H1 (cell line): ENCODE data around the gene PSORS1C1. TPM values are rescaled to one million over a fixed set of nuclear protein-coding genes. Genes with fewer than 3 reads are reported as not detected.

Source experiments
- CTCF ChIA-PET: fragments of 300-600 bp; sonication (Branson Sonifier 250); formaldehyde crosslinking; loops from one replicate; lab custom pipeline; 2021; ENCODE audit not compliant: partially characterized antibody; lab: Charles Lee
- POLR2A ChIA-PET: fragments of 300-600 bp; sonication (Branson Sonifier 250); formaldehyde crosslinking; loops from one replicate; lab custom pipeline; 2021; ENCODE audit warnings: inconsistent platforms; ENCODE audit not compliant: partially characterized antibody; lab: Charles Lee
- DNase-seq, 2 experiments: peaks; one replicate each; pipeline versions ENCODE4 v3.0.0 to v3.0.0-alpha.2; 2010 to 2022; ENCODE audit warnings: low spot score in 2 of 2, low read depth in 1 of 2, mixed read lengths in 1 of 2
- FAIRE-seq: peaks from 2 replicates; lab custom pipeline; 2011; peaks lifted over from hg19 to GRCh38; lab: Jason Lieb, UNC
- H2AFZ ChIP-seq: 2 replicates; pipeline ENCODE4 v1.8.1; 2012; ENCODE audit warnings: low read length, inconsistent platforms
- H2AK5ac ChIP-seq: 2 replicates; pipeline ENCODE4 v1.6.1; 2013; ENCODE audit warnings: low read depth, low read length
- H2BK120ac ChIP-seq: replicated peaks from 2 replicates; pipeline ENCODE3; 2013; ENCODE audit warnings: low read depth, low read length, inconsistent platforms
- H2BK12ac ChIP-seq: 2 replicates; pipeline ENCODE4 v1.6.1; 2013; ENCODE audit warnings: low read depth, low read length
- H2BK15ac ChIP-seq: 2 replicates; pipeline ENCODE4 v1.6.1; 2013; ENCODE audit warnings: low read length
- H2BK20ac ChIP-seq: 2 replicates; pipeline ENCODE4 v1.6.1; 2013; ENCODE audit warnings: low read length
- H2BK5ac ChIP-seq: 2 replicates; pipeline ENCODE4 v1.6.1; 2013; ENCODE audit warnings: low read depth, low read length
- H3K14ac ChIP-seq: 2 replicates; pipeline ENCODE4 v1.6.1; 2013; ENCODE audit warnings: inconsistent platforms; ENCODE audit not compliant: insufficient read length
- H3K18ac ChIP-seq: 2 replicates; pipeline ENCODE4 v1.6.1; 2013; ENCODE audit warnings: low read length; ENCODE audit errors: extremely low read depth
- H3K23ac ChIP-seq: 2 replicates; pipeline ENCODE4 v1.6.1; 2013; ENCODE audit warnings: inconsistent platforms; ENCODE audit not compliant: insufficient read length
- H3K23me2 ChIP-seq: 2 replicates; pipeline ENCODE4 v1.6.1; 2013; ENCODE audit warnings: low read depth, low read length
- H3K27ac ChIP-seq: 2 replicates; pipeline ENCODE4 v1.6.1; 2011; ENCODE audit warnings: low read depth, low read length, inconsistent platforms
- H3K27me3 ChIP-seq, 4 experiments: replicated peaks in 1 of 4; 1 replicate in 1 of 4; 2 replicates in 3 of 4; pipeline versions ENCODE4 v1.6.1 to v1.8.1; 2011 to 2013; ENCODE audit warnings: low read length in 3 of 4, mild to moderate bottlenecking in 3 of 4, inconsistent platforms in 2 of 4, mixed read lengths in 2 of 4, moderate library complexity in 1 of 4; ENCODE audit not compliant: control insufficient read depth in 3 of 4, insufficient read depth in 3 of 4; ENCODE audit errors: extremely low read depth in 1 of 4
- H3K36me3 ChIP-seq, 4 experiments: 2 replicates each; pipeline versions ENCODE4 v1.6.1 to v1.8.1; 2011 to 2013; ENCODE audit warnings: mild to moderate bottlenecking in 4 of 4, low read length in 3 of 4, moderate library complexity in 2 of 4, control low read depth in 1 of 4, inconsistent platforms in 1 of 4; ENCODE audit not compliant: insufficient read depth in 4 of 4, control insufficient read depth in 2 of 4
- H3K4ac ChIP-seq: replicated peaks from 2 replicates; pipeline ENCODE3; 2013; ENCODE audit warnings: low read length, low read depth, mixed read lengths, inconsistent platforms; ENCODE audit not compliant: insufficient read length
- H3K4me1 ChIP-seq, 4 experiments: replicated peaks in 1 of 4; 1 replicate in 1 of 4; 2 replicates in 3 of 4; pipeline versions ENCODE4 v1.6.1 to v1.8.1; 2011 to 2013; ENCODE audit warnings: low read length in 3 of 4, inconsistent platforms in 2 of 4, mixed read lengths in 1 of 4; ENCODE audit not compliant: insufficient read depth in 4 of 4, control insufficient read depth in 3 of 4
- H3K4me2 ChIP-seq, 2 experiments: 2 replicates each; pipeline versions ENCODE4 v1.6.1 to v1.8.1; 2011 to 2013; ENCODE audit warnings: low read depth in 2 of 2, low read length in 2 of 2, control low read depth in 1 of 2, inconsistent platforms in 1 of 2, mild to moderate bottlenecking in 1 of 2; ENCODE audit not compliant: insufficient read depth in 1 of 2
- H3K4me3 ChIP-seq, 4 experiments: fragments of 200-600, 300-600 bp in 1 of 4; sonication (generic), shearing (Covaris generic), sonication (Bioruptor Twin) in 1 of 4; 2 replicates each; pipeline versions ENCODE4 v1.5.1 to v1.8.1; 2011 to 2016; ENCODE audit warnings: low read length in 4 of 4, low read depth in 3 of 4, control low read depth in 2 of 4, inconsistent platforms in 2 of 4, mild to moderate bottlenecking in 2 of 4, mixed read lengths in 1 of 4, moderate library complexity in 1 of 4; ENCODE audit not compliant: insufficient read depth in 2 of 4; ENCODE audit errors: extremely low read depth in 1 of 4
- H3K56ac ChIP-seq: replicated peaks from 2 replicates; pipeline ENCODE3; 2013; ENCODE audit warnings: low read depth, mild to moderate bottlenecking, mixed read lengths, low read length, inconsistent platforms; ENCODE audit not compliant: insufficient read length
- H3K79me1 ChIP-seq: 2 replicates; pipeline ENCODE4 v1.6.1; 2013; ENCODE audit warnings: low read depth, low read length, control low read depth
- H3K79me2 ChIP-seq, 2 experiments: 2 replicates each; pipeline versions ENCODE4 v1.6.1 to v1.8.1; 2012 to 2013; ENCODE audit warnings: low read length in 2 of 2, mild to moderate bottlenecking in 2 of 2, inconsistent platforms in 1 of 2; ENCODE audit not compliant: insufficient read depth in 2 of 2, control insufficient read depth in 1 of 2
- H3K9ac ChIP-seq, 4 experiments: replicated peaks in 1 of 4; 1 replicate in 1 of 4; 2 replicates in 3 of 4; pipeline versions ENCODE4 v1.6.1 to v1.8.1; 2011 to 2013; ENCODE audit warnings: low read depth in 3 of 4, low read length in 3 of 4, control low read depth in 2 of 4, mild to moderate bottlenecking in 2 of 4, moderate library complexity in 2 of 4, inconsistent platforms in 1 of 4; ENCODE audit errors: extremely low read depth in 1 of 4
- H3K9me3 ChIP-seq, 2 experiments: 2 replicates each; pipeline versions ENCODE4 v1.6.1 to v1.8.1; 2012 to 2013; ENCODE audit warnings: mild to moderate bottlenecking in 2 of 2, moderate library complexity in 2 of 2, control low read depth in 1 of 2, inconsistent platforms in 1 of 2, low read depth in 1 of 2, low read length in 1 of 2, mixed read lengths in 1 of 2; ENCODE audit not compliant: insufficient read depth in 2 of 2
- H4K20me1 ChIP-seq, 2 experiments: replicated peaks in 1 of 2; 2 replicates each; pipeline versions ENCODE3 to v1.8.1; 2011 to 2013; ENCODE audit warnings: inconsistent platforms in 2 of 2, low read length in 2 of 2, mild to moderate bottlenecking in 1 of 2; ENCODE audit not compliant: insufficient read depth in 2 of 2, control insufficient read depth in 1 of 2
- H4K5ac ChIP-seq: 2 replicates; pipeline ENCODE4 v1.6.1; 2013; ENCODE audit warnings: low read length, low read depth, mixed read lengths, inconsistent platforms; ENCODE audit not compliant: insufficient read length
- H4K8ac ChIP-seq: 2 replicates; pipeline ENCODE4 v1.8.0; 2013; ENCODE audit warnings: mild to moderate bottlenecking, moderate library complexity, low read length, inconsistent platforms; ENCODE audit not compliant: insufficient read depth; ENCODE audit errors: extremely low read depth
- H4K91ac ChIP-seq: replicated peaks from 2 replicates; pipeline ENCODE3; 2013; ENCODE audit warnings: low read length, mixed read lengths, inconsistent platforms; ENCODE audit not compliant: insufficient read length
- BACH1 ChIP-seq: IDR thresholded peaks from 2 replicates; pipeline ENCODE4 v1.6.1; 2012; ENCODE audit warnings: low read length, improper control_type of control experiment
- CBX5 ChIP-seq: fragments of 300-800, 300-1000 bp; sonication (generic); IDR thresholded peaks from 2 replicates; pipeline ENCODE4 v1.7.1; 2016; ENCODE audit warnings: antibody characterized with exemption, low read length, low read depth
- CTBP2 ChIP-seq: IDR thresholded peaks from 2 replicates; pipeline ENCODE4 v1.7.0; 2011; ENCODE audit warnings: borderline replicate concordance, mild to moderate bottlenecking, moderate library complexity, mixed read lengths, low read length; ENCODE audit not compliant: insufficient read depth, insufficient read length
- EGR1 ChIP-seq: IDR thresholded peaks from 2 replicates; pipeline ENCODE4 v1.6.1; 2011; ENCODE audit warnings: low read depth, low read length, borderline replicate concordance
- GABPA ChIP-seq: IDR thresholded peaks from 2 replicates; pipeline ENCODE4 v1.6.1; 2011; ENCODE audit warnings: mild to moderate bottlenecking, low read length, moderate library complexity, borderline replicate concordance; ENCODE audit not compliant: insufficient read depth
- JUND ChIP-seq: IDR thresholded peaks from 2 replicates; pipeline ENCODE4 v1.6.1; 2011; ENCODE audit warnings: mild to moderate bottlenecking, improper control_type of control experiment, low read length
- MAX ChIP-seq: IDR thresholded peaks from 2 replicates; pipeline ENCODE4 v1.6.1; 2012; ENCODE audit warnings: inconsistent platforms
- SIN3A ChIP-seq, 2 experiments: IDR thresholded peaks in 1 of 2; conservative IDR thresholded peaks in 1 of 2; 2 replicates each; pipeline ENCODE4 v1.6.1; 2011 to 2012; ENCODE audit warnings: low read length in 2 of 2, improper control_type of control experiment in 1 of 2, low read depth in 1 of 2, mild to moderate bottlenecking in 1 of 2
- SP4 ChIP-seq: IDR thresholded peaks from 2 replicates; pipeline ENCODE4 v1.6.1; 2012; ENCODE audit warnings: low read length, inconsistent platforms
- SUZ12 ChIP-seq: fragments of 200-600 bp; sonication (generic); IDR thresholded peaks from 2 replicates; pipeline ENCODE4 v1.6.1; 2012; ENCODE audit warnings: mild to moderate bottlenecking, inconsistent platforms, low read length, moderate library complexity, mixed read lengths
- WGBS, 2 experiments: shearing (Covaris generic) in 1 of 2; methylation state at CpG; one replicate each; pipeline versions ENCODE4 v1.1.6 to v1.1.7; 2013 to 2015; ENCODE audit warnings: low lambda C conversion rate in 2 of 2, mixed read lengths in 2 of 2, inconsistent platforms in 1 of 2, low coverage in 1 of 2, missing lambda C conversion rate in 1 of 2; ENCODE audit not compliant: insufficient replicate concordance in 2 of 2, insufficient coverage in 1 of 2, insufficient read length in 1 of 2; ENCODE audit errors: extremely low coverage in 1 of 2, missing lambda C conversion rate in 1 of 2; 5-methylcytosine and 5-hydroxymethylcytosine counted together
- polyA plus RNA-seq, 7 experiments: library from polyadenylated mRNA; depleted of rRNA in 3 of 7; stranded (reverse) in 5 of 7; unstranded in 2 of 7; fragments of >200 nt in 5 of 7; fragments of 200-250 nt in 2 of 7; gene quantifications; 1 replicate in 5 of 7; 2 replicates in 1 of 7; 4 replicates in 1 of 7; pipeline versions ENCODE4 v1.2.1 to v1.2.3, GENCODE V29; 2011 to 2013; ENCODE audit warnings: missing spikeins in 2 of 7, mixed read lengths in 2 of 7
- total RNA-seq: library from RNA; stranded (reverse); fragmentation: NEBNext Ultra II Directional; extraction: Animal tissue kit (Norgen Biotek cat#: 25700); gene quantifications from 2 replicates; pipeline ENCODE4 v1.2.1, GENCODE V29; 2021
- TF ChIP-seq, protein P1 (sequence below): IDR thresholded peaks from 2 replicates; pipeline ENCODE4 v1.6.1; 2012; ENCODE audit warnings: low read length, inconsistent platforms

PSORS1C1 gene
- total and polyA plus RNA-seq, 2 of the 8 experiments (the other 6 are each of a cell fraction or from before 2014, with no cell fraction given) = 0.12 to 0.52 TPM

DNA sequence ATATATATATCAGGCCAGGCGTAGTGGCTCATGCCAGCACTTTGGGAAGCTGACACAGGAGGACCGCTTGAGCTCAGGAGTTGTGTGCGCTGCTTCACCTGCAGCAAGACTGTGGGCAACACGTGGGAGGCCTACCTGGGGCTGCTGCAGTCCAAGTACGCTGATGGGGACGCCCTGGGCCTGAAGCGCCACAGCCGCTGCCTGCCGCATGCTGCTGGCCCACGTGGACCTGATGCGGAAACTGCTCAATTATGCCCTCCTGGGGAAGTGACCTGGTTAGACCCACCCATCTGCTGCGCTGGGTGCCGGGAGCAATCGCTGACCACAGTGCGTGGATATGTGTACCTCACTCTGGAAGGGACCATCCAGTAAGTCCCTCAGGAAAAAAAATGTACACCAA is 26.0 kb downstream of the PSORS1C1 start:
- no peak for FAIRE-seq
- no peaks in the 10 kb centered on the region; the same call in 1 of the 2 replicates for H3K23me2 ChIP-seq
- no peak for TF ChIP-seq CBX5
- TF ChIP-seq, protein P1, sequence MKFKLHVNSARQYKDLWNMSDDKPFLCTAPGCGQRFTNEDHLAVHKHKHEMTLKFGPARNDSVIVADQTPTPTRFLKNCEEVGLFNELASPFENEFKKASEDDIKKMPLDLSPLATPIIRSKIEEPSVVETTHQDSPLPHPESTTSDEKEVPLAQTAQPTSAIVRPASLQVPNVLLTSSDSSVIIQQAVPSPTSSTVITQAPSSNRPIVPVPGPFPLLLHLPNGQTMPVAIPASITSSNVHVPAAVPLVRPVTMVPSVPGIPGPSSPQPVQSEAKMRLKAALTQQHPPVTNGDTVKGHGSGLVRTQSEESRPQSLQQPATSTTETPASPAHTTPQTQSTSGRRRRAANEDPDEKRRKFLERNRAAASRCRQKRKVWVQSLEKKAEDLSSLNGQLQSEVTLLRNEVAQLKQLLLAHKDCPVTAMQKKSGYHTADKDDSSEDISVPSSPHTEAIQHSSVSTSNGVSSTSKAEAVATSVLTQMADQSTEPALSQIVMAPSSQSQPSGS = no peak
- TF ChIP-seq EGR1 = no peak
- TF ChIP-seq GABPA = no peak
- no peak for TF ChIP-seq SIN3A (conservative IDR thresholded peaks at IDR 0.05 in 1 of 2, IDR thresholded peaks at IDR 0.05 in 1 of 2; ENCODE audit: low read depth in 1 of 2, low read length in 2 of 2)
- TF ChIP-seq SUZ12 = no peak
- no peak for TF ChIP-seq SP4
- no peak for TF ChIP-seq CTBP2
- no peak for TF ChIP-seq BACH1
- TF ChIP-seq MAX = no peak
- no peak for TF ChIP-seq JUND

More for the DNA sequence above, 26.0 kb downstream of the PSORS1C1 start:
- Histone ChIP-seq H3K4me1 (peaks cover 0 to 20% (median 15%) of the 10 kb centered on the region in 4 experiments; a peak in 6 of 7 replicates), H3K9ac (no peak overlapping the region), H2BK15ac (peak overlapping the region; percentile 98; the same call in 1 of the 2 replicates), H2BK120ac (no peak overlapping the region), H2BK20ac (peak overlapping the region; percentile 89; the same call in 1 of the 2 replicates), H2AFZ (no peak overlapping the region), H2BK12ac (peak overlapping the region; percentile 98; the same call in 1 of the 2 replicates), H3K56ac (no peak overlapping the region), H3K18ac (no peak overlapping the region; the same call in 1 of the 2 replicates), H3K79me1 (no peaks in the 10 kb centered on the region), H3K79me2 (no peaks in the 10 kb centered on the region), H3K27ac (no peak overlapping the region), H4K91ac (peak overlapping the region; percentile 91), H3K4me3 (no peak overlapping the region), H4K5ac (no peak overlapping the region), H3K23ac (no peak overlapping the region), H3K4ac (peak overlapping the region; percentile 80), H3K14ac (no peak overlapping the region), H3K36me3 (peaks cover 2 to 25% (median 6%) of the 10 kb centered on the region in 4 experiments; a peak in 5 of 8 replicates), H3K4me2 (no peak overlapping the region), H3K27me3 (0 out of 7 replicates have a peak, but pooled peaks cover 0 to 2% (median 0%) of the 10 kb centered on the region in 4 experiments), H3K9me3 (no peaks in the 10 kb centered on the region), H4K20me1 (no peaks in the 10 kb centered on the region), H4K8ac (no peak overlapping the region; the same call in 1 of the 2 replicates), H2BK5ac (no peak overlapping the region), H2AK5ac (0 out of 2 replicates have a peak overlapping the region, but pooled peaks have one; percentile 65)
- no peak for DNase-seq
- POLR2A ChIA-PET = interaction anchor here (0.6 to 68.5 kb wide), 4 partner anchors 7 to 244 kb away, joined by 3 to 2251 read pairs (median 1127); partner anchors contain the start of genes CCHCR1, CDSN, POU5F1 and PSORS1C1
- CTCF ChIA-PET = interaction anchor here (0.6 to 16.4 kb wide), 8 partner anchors 11 to 158 kb away, joined by 3 to 170 read pairs (median 6); partner anchors contain the start of genes CCHCR1 and TCF19
- 86% methylated on average over 15 of the region's 15 CpGs; no CpG with 5 or more reads in 1 of the 2 experiments for WGBS, 2 experiments
